ENCODE results near the gene KIF2A. TPM values are rescaled to one million over a fixed set of nuclear protein-coding genes. Genes with fewer than 3 reads are reported as not detected.

KIF2A gene
- total and polyA plus RNA-seq, 2 of the 4 experiments (the other 2 are of a cell fraction) = 23.6 to 37.3 TPM

GRCh38 chr5:62273687-62274086 lies 32.3 kb upstream of the KIF2A start:
- in situ Hi-C loops (cut with MboI; ENCODE audit: low sequenced_read_pairs) = no loop called here

More at GRCh38 chr5:62273687-62274086, 32.3 kb upstream of the KIF2A start:
- Histone ChIP-seq H3K9me3 (ENCODE audit: control insufficient read depth, insufficient read depth, low read length) (no peaks in the 10 kb centered on the region), H3K23ac (ENCODE audit: low read depth, low read length) (no peak overlapping the region), H3K36me3 (ENCODE audit: control insufficient read depth, insufficient read depth, low read length) (no peaks in the 10 kb centered on the region), H2BK5ac (ENCODE audit: low read depth, low read length, poor library complexity, severe bottlenecking) (no peak overlapping the region), H2AK9ac (replicated peaks; ENCODE audit: low read depth, low read length, poor library complexity) (no peak overlapping the region), H4K5ac (ENCODE audit: low read depth, low read length) (no peak overlapping the region), H2BK20ac (ENCODE audit: low read depth, low read length) (no peak overlapping the region), H3K4me2 (ENCODE audit: low read depth, low read length) (no peak overlapping the region), H2AFZ (replicated peaks; ENCODE audit: low read length, poor library complexity) (no peak overlapping the region), H4K91ac (ENCODE audit: insufficient read depth, low read depth, low read length) (no peak overlapping the region), H3K27me3 (ENCODE audit: control insufficient read depth, insufficient read depth, low read length) (no peaks in the 10 kb centered on the region), H3K4ac (ENCODE audit: low read depth, low read length) (no peak overlapping the region), H3K79me1 (ENCODE audit: low read depth in 1 of 2, low read length in 2 of 2) (no peaks in the 10 kb centered on the region), H3K14ac (replicated peaks; ENCODE audit: low read depth, low read length) (no peak overlapping the region), H3K56ac (ENCODE audit: extremely low read depth, insufficient read depth, low read length) (no peak overlapping the region), H2BK15ac (ENCODE audit: low read depth, low read length) (no peak overlapping the region), H4K20me1 (ENCODE audit: insufficient read depth, low read length) (no peaks in the 10 kb centered on the region), H2AK5ac (ENCODE audit: low read depth, low read length) (no peak overlapping the region), H3K27ac (ENCODE audit: insufficient read depth, low read length) (no peak overlapping the region), H3K4me1 (ENCODE audit: control insufficient read depth, insufficient read depth, low read length) (no peaks in the 10 kb centered on the region), H3K9ac (ENCODE audit: low read depth, low read length) (no peak overlapping the region), H3K18ac (ENCODE audit: low read depth, low read length) (no peak overlapping the region), H3K4me3 (ENCODE audit: insufficient read depth, low read depth, low read length) (no peak overlapping the region), H4K8ac (ENCODE audit: low read depth in 2 of 2, low read length in 2 of 2) (no peak overlapping the region), H2BK120ac (ENCODE audit: low read depth, low read length) (no peak overlapping the region), H3K9me1 (ENCODE audit: insufficient read depth, low read length) (no peaks in the 10 kb centered on the region)
- no CpG with 5 or more reads among the region's 3 CpGs for WGBS, 2 experiments (ENCODE audit: extremely low coverage in 2 of 2, insufficient read length in 1 of 2)
- ATAC-seq (ENCODE audit: low read depth) (no peak), DNase-seq (no peak)
- dilution Hi-C loops (cut with HindIII; ENCODE audit: low sequenced_read_pairs, unreplicated experiment) = no loop called here
- CTCF ChIA-PET = no interaction called here
- no TSS peak for BruUV-seq (replicated peaks)
- TF ChIP-seq POLR2A (IDR thresholded peaks at IDR 0.05; ENCODE audit: low read depth, low read length) = no peak
- TF ChIP-seq RCOR1 (IDR thresholded peaks at IDR 0.05; ENCODE audit: insufficient replicate concordance, low read length) = no peak
- no peak for TF ChIP-seq MAZ (IDR thresholded peaks at IDR 0.05; ENCODE audit: borderline replicate concordance, low read depth, low read length)
- TF ChIP-seq BHLHE40 (IDR thresholded peaks at IDR 0.05; ENCODE audit: low read depth, low read length) = no peak
- no peak for TF ChIP-seq RFX5 (IDR thresholded peaks at IDR 0.05; ENCODE audit: low read depth, low read length)
- TF ChIP-seq MAFK (IDR thresholded peaks at IDR 0.05; ENCODE audit: low read depth, low read length) = no peak
- TF ChIP-seq SMC3 (IDR thresholded peaks at IDR 0.05; ENCODE audit: low read depth, low read length) = no peak
- TF ChIP-seq MXI1 (IDR thresholded peaks at IDR 0.05; ENCODE audit: borderline replicate concordance, low read depth, low read length) = no peak
- intact Hi-C loops (cut with micrococcal nuclease) = no loop called here
- POLR2A ChIA-PET (ENCODE audit: unreplicated experiment) = no interaction called here

Data from IMR-90 (cell line).